H9 (cell line): ENCODE measurements around the gene KCNA5. TPM values are rescaled to one million over a fixed set of nuclear protein-coding genes. Genes with fewer than 3 reads are reported as not detected.
A peak's percentile ranks its signal among the peaks of the same experiment; 100 is the strongest.

Source experiments
- DNase-seq: peaks from one replicate; pipeline ENCODE4 v3.0.0-alpha.2; 2017
- H2AFZ ChIP-seq: one replicate; pipeline ENCODE4 v1.6.1; 2013; ENCODE audit warnings: mild to moderate bottlenecking, low read length, control low read depth, moderate library complexity
- H2AK5ac ChIP-seq: 2 replicates; pipeline ENCODE4 v1.6.1; 2013; ENCODE audit warnings: low read length, control low read depth, mixed read lengths; ENCODE audit not compliant: insufficient read length
- H2BK120ac ChIP-seq: one replicate; pipeline ENCODE4 v1.6.1; 2013; ENCODE audit warnings: low read depth, mild to moderate bottlenecking, low read length, control low read depth, inconsistent platforms; ENCODE audit not compliant: poor library complexity, severe bottlenecking
- H2BK12ac ChIP-seq: 2 replicates; pipeline ENCODE4 v1.6.1; 2013; ENCODE audit warnings: low read length, control low read depth, mixed read lengths, low read depth; ENCODE audit not compliant: insufficient read length
- H2BK15ac ChIP-seq: 2 replicates; pipeline ENCODE4 v1.6.1; 2013; ENCODE audit warnings: low read depth, low read length, control low read depth
- H2BK20ac ChIP-seq: one replicate; pipeline ENCODE4 v1.6.1; 2013; ENCODE audit warnings: low read depth, mild to moderate bottlenecking, low read length, control low read depth, inconsistent platforms; ENCODE audit not compliant: poor library complexity, severe bottlenecking
- H2BK5ac ChIP-seq: 2 replicates; pipeline ENCODE4 v1.6.1; 2013; ENCODE audit warnings: low read length, control low read depth, mixed read lengths; ENCODE audit not compliant: insufficient read length
- H3K14ac ChIP-seq: 2 replicates; pipeline ENCODE4 v1.6.1; 2013; ENCODE audit warnings: low read length, control low read depth; ENCODE audit not compliant: insufficient read depth
- H3K18ac ChIP-seq: 2 replicates; pipeline ENCODE4 v1.6.1; 2013; ENCODE audit warnings: low read depth, mild to moderate bottlenecking, mixed read lengths, low read length, control low read depth; ENCODE audit not compliant: insufficient read length
- H3K23ac ChIP-seq: 2 replicates; pipeline ENCODE4 v1.6.1; 2013; ENCODE audit warnings: low read length, control low read depth, mixed read lengths, low read depth; ENCODE audit not compliant: insufficient read length
- H3K23me2 ChIP-seq: 2 replicates; pipeline ENCODE4 v1.6.1; 2013; ENCODE audit warnings: low read depth, mild to moderate bottlenecking, mixed read lengths, low read length, control low read depth; ENCODE audit not compliant: insufficient read length, poor library complexity, severe bottlenecking
- H3K27ac ChIP-seq: 2 replicates; pipeline ENCODE4 v1.5.1; 2013; ENCODE audit warnings: low read length, control low read depth, mixed read lengths, low read depth; ENCODE audit not compliant: insufficient read length
- H3K27me3 ChIP-seq: 2 replicates; pipeline ENCODE4 v1.6.1; 2013; ENCODE audit warnings: low read length, control low read depth, inconsistent platforms; ENCODE audit not compliant: insufficient read depth
- H3K4ac ChIP-seq: 2 replicates; pipeline ENCODE4 v1.6.1; 2013; ENCODE audit warnings: low read depth, mild to moderate bottlenecking, control low read depth, inconsistent platforms, low read length, moderate library complexity
- H3K4me1 ChIP-seq: 2 replicates; pipeline ENCODE4 v1.6.1; 2013; ENCODE audit warnings: low read length, control low read depth, inconsistent platforms; ENCODE audit not compliant: insufficient read depth
- H3K4me2 ChIP-seq: 2 replicates; pipeline ENCODE4 v1.6.1; 2013; ENCODE audit warnings: low read length, control low read depth, mixed read lengths; ENCODE audit not compliant: insufficient read length, insufficient read depth
- H3K56ac ChIP-seq: 2 replicates; pipeline ENCODE4 v1.6.1; 2013; ENCODE audit warnings: low read depth, mild to moderate bottlenecking, mixed read lengths, low read length, control low read depth; ENCODE audit not compliant: insufficient read length
- H3K79me1 ChIP-seq: 2 replicates; pipeline ENCODE4 v1.6.1; 2013; ENCODE audit warnings: low read depth, mild to moderate bottlenecking, moderate library complexity, low read length, control low read depth, inconsistent platforms; ENCODE audit not compliant: insufficient read depth, poor library complexity, severe bottlenecking
- H3K79me2 ChIP-seq: 2 replicates; pipeline ENCODE4 v1.6.1; 2013; ENCODE audit warnings: low read length, control low read depth, inconsistent platforms; ENCODE audit not compliant: insufficient read depth
- H3K9ac ChIP-seq: 2 replicates; pipeline ENCODE4 v1.6.1; 2013; ENCODE audit warnings: low read length, control low read depth, mixed read lengths; ENCODE audit not compliant: insufficient read length; ENCODE audit errors: extremely low read depth
- H3K9me3 ChIP-seq: one replicate; pipeline ENCODE4 v1.6.1; 2013; ENCODE audit warnings: low read depth, low read length, inconsistent platforms; ENCODE audit not compliant: control insufficient read depth
- H3T11ph ChIP-seq: one replicate; pipeline ENCODE4 v1.6.1; 2013; ENCODE audit warnings: mild to moderate bottlenecking, low read length, control low read depth, inconsistent platforms
- H4K20me1 ChIP-seq: one replicate; pipeline ENCODE4 v1.6.1; 2013; ENCODE audit not compliant: control insufficient read depth, insufficient read length, insufficient read depth
- H4K5ac ChIP-seq: 2 replicates; pipeline ENCODE4 v1.6.1; 2013; ENCODE audit warnings: low read depth, mild to moderate bottlenecking, mixed read lengths, low read length, control low read depth; ENCODE audit not compliant: insufficient read length
- H4K8ac ChIP-seq: replicated peaks from 2 replicates; pipeline ENCODE4 v1.6.1; 2013; ENCODE audit warnings: low read length, control low read depth, mixed read lengths, low read depth; ENCODE audit not compliant: insufficient read length
- H4K91ac ChIP-seq: 2 replicates; pipeline ENCODE4 v1.6.1; 2013; ENCODE audit warnings: low read depth, mild to moderate bottlenecking, moderate library complexity, mixed read lengths, low read length, control low read depth; ENCODE audit not compliant: insufficient read length
- H3K27ac Mint-ChIP-seq, 3 experiments: 2 replicates in 2 of 3; 3 replicates in 1 of 3; pipeline ENCODE4 v1.8.0; 2020 to 2021; ENCODE audit warnings: mixed read lengths in 3 of 3, mild to moderate bottlenecking in 1 of 3, moderate library complexity in 1 of 3
- H3K27me3 Mint-ChIP-seq: 2 replicates; pipeline ENCODE4 v1.8.0; 2021; ENCODE audit warnings: low read depth, mild to moderate bottlenecking, moderate library complexity, mixed read lengths
- H3K36me3 Mint-ChIP-seq, 3 experiments: 2 replicates in 2 of 3; 3 replicates in 1 of 3; pipeline ENCODE4 v1.8.0; 2020 to 2021; ENCODE audit warnings: low read depth in 3 of 3, mixed read lengths in 3 of 3; ENCODE audit not compliant: insufficient read depth in 1 of 3
- H3K4me1 Mint-ChIP-seq, 2 experiments: 2 replicates each; pipeline ENCODE4 v1.8.0; 2020; ENCODE audit warnings: mixed read lengths in 2 of 2
- H3K4me3 Mint-ChIP-seq, 2 experiments: 2 replicates in 1 of 2; 3 replicates in 1 of 2; pipeline ENCODE4 v1.8.0; 2020 to 2021; ENCODE audit warnings: mild to moderate bottlenecking in 2 of 2, mixed read lengths in 2 of 2, moderate library complexity in 1 of 2
- H3K9me3 Mint-ChIP-seq, 2 experiments: 2 replicates in 1 of 2; 3 replicates in 1 of 2; pipeline ENCODE4 v1.8.0; 2020; ENCODE audit warnings: mild to moderate bottlenecking in 2 of 2, mixed read lengths in 2 of 2, moderate library complexity in 1 of 2
- CTCF ChIP-seq: fragments of 200-600 bp; sonication (generic); conservative IDR thresholded peaks from 3 replicates; pipeline ENCODE4 v1.8.0; 2021; ENCODE audit warnings: antibody characterized with exemption, mild to moderate bottlenecking
- WGBS: extraction: QIAGEN DNeasy Blood & Tissue Kit; methylation state at CpG from one replicate; pipeline ENCODE4 v1.1.7; 2013; ENCODE audit warnings: missing lambda C conversion rate, low lambda C conversion rate, mixed read lengths; ENCODE audit not compliant: insufficient read length; ENCODE audit errors: extremely low coverage; 5-methylcytosine and 5-hydroxymethylcytosine counted together
- total RNA-seq: library from RNA; stranded (reverse); gene quantifications from 2 replicates; pipeline ENCODE4 v1.2.1, GENCODE V29; 2021

Gene KCNA5
- total RNA-seq, 1 experiment from 2014 or later, result 0.22 TPM

- H3K56ac ChIP-seq, result no peak overlapping the region
Measured at GRCh38 chr12:5000204-5000603, 43.5 kb upstream of the KCNA5 start.

More at GRCh38 chr12:5000204-5000603, 43.5 kb upstream of the KCNA5 start:
- Histone ChIP-seq H2BK120ac (no peak overlapping the region), H3K79me2 (no peaks in the 10 kb centered on the region), H3K14ac (no peak overlapping the region), H4K5ac (no peak overlapping the region), H2AFZ (no peak overlapping the region), H3K27me3 (no peaks in the 10 kb centered on the region), H2BK15ac (no peak overlapping the region), H3K18ac (peak overlapping the region; percentile 4), H2BK5ac (no peak overlapping the region), H3K79me1 (no peaks in the 10 kb centered on the region), H3T11ph (no peak overlapping the region), H3K23ac (no peak overlapping the region), H3K23me2 (no peaks in the 10 kb centered on the region), H2BK12ac (no peak overlapping the region), H4K8ac (no peak overlapping the region), H3K9ac (no peak overlapping the region), H2AK5ac (no peak overlapping the region), H3K27ac (no peak overlapping the region), H4K20me1 (no peaks in the 10 kb centered on the region), H4K91ac (no peak overlapping the region), H3K4me1 (no peaks in the 10 kb centered on the region), H3K4me2 (no peak overlapping the region), H2BK20ac (no peak overlapping the region), H3K4ac (no peak overlapping the region), H3K9me3 (no peaks in the 10 kb centered on the region)
- no peak overlapping the region for H3K4me3 Mint-ChIP-seq
- no peaks in the 10 kb centered on the region for H3K36me3 Mint-ChIP-seq
- DNase-seq, result no peak
- no peak for TF ChIP-seq CTCF
- peaks cover 9 to 12% of the 10 kb centered on the region in 2 experiments for H3K4me1 Mint-ChIP-seq
- WGBS, result no CpG with 5 or more reads among the region's 3 CpGs
- H3K9me3 Mint-ChIP-seq, result no peaks in the 10 kb centered on the region
- peaks cover 25% of the 10 kb centered on the region for H3K27me3 Mint-ChIP-seq
- no peak overlapping the region for H3K27ac Mint-ChIP-seq
